GM18909 (cell line): Measurements from ENCODE around the gene HDAC5.
A peak's percentile ranks its signal among the peaks of the same experiment; 100 is the strongest.
"Not testable (repeated sequence)": the region's sequence is repeated elsewhere in the genome, so short reads cannot be mapped to it uniquely, and the experiment has no call there.

ENCODE experiments used
- ATAC-seq: cut with Tn5 transposase; IDR thresholded peaks from one replicate; pipeline ENCODE4 v1.9.1; 2021; ENCODE audit warnings: mild to moderate bottlenecking; ENCODE audit not compliant: unreplicated experiment, poor library complexity

HDAC5 gene

GRCh38 chr17:44123356-44124117, at the start of gene HDAC5:
Gene HDAC5 (minus strand): TSS chr17:44123641. CDS start chr17:44117515, 6,126 bp downstream.
- ATAC-seq, result peak; percentile 96

- ATAC-seq, result no peak
These were observed 48.6 kb upstream of the HDAC5 start for GRCh38 chr17:44171931-44172455.

DNA sequence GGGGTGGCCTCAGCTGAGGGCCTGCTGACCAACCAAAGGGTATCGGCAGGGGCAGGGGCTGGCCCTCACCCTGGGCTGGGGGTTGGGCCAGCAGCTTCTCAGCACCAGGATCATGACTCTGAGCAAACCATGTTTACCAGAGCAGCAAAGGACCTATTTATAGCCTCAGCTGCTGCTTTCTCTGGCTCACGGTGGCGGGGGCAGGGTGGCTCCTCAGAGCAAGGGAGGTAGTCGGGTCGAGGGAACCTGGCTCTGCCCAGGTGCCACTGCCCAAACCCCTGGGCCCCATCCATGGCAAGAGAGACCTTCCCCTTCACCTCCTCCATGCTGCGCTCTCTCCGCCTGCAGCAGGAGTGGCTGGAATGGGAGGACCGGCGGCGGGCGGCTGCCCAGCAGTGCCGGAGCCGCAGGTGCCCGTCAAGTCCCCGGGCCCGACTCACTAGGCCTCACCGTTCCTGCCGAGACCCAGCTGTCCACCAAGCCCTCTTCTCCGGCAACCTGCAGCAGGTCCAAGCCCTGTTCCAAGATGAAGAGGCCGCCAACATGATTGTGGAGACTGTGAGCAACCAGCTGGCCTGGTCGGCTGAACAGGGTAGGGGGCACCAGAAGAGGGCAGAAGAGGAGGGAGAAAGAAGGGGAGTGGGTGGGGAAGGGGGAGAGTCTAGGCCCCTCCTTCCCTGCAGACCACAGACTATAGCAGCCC, 47.2 kb upstream of the HDAC5 start, which contains the start of gene ASB16:
Gene ASB16, plus strand, starts transcription at position 206 of the 703 bp plus-strand sequence. Its CDS starts 86 bp downstream, at position 292.
- ATAC-seq, result no peak

DNA sequence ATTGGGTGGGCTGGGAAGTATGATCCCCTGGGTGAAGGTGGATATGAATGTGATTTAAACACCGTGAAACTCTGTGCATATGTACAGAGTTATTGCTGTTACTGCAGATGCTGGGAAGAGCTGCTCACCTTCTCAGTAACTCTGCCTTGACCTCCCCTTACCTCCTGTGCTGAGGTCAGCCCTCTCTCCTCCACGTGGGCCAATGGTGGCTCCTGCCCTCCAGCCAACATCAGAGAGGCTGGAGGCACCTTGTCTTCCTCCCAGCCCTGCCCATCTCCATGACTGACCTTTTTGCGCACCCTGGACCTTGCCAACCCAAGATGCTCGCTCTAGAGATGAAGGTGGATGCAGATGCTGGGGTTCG, 46.7 kb upstream of the HDAC5 start:
- ATAC-seq, result no peak

DNA sequence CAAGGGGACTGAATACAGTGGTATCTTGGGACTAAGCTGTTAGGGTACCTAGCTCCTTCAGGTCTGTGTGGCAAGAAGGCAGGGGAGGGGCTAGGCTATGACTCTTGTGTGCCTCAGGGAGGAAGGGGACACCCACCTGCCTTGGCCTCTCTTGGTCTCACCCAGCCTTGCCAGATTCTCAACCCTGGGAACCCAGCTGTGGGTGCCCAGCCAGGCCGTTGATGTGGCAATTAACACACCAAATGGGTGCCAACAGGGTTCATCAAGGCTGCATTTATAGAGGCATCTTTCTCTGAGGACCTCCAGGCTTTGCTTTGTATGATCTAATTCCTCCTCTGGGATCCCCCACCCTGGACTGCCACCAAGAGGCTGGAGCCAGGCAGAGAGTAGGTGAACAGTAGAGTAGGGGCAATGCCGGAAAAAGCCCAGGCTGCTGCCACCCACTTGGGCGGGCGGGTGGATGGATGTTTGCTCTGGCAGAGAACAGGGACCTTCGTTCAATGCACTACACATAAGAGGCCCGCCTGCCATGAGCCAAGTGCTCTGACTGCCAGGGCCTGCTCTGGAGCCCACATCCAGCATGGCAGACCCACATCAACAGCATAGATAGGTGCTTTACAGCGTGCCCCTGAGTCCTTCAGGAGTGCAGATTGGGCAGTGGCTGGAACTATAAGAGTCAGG, 43.9 kb upstream of the HDAC5 start:
- ATAC-seq, result no peak

DNA sequence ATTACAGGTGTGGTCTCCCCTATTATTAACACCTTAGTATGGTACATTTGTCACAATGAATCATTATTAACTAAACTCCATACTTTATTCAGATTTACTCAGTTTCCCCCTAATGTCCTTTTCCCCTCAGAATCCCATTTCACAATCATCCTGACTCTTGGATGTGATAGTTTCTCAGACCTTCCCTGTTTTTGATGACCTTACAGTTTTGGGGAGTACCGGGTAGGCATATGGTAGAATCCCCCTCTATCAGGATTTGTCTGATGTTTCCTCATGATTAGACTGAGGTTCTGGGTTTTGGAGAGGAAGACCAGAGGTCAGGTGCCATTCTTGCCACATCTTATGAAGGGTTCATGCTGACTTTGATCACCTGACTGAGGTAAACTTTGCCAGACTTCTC, 41.0 kb upstream of the HDAC5 start:
- ATAC-seq, result no peak

- no peak for ATAC-seq
These were observed 36.2 kb upstream of the HDAC5 start for GRCh38 chr17:44159519-44160210.

- ATAC-seq, result no peak
These were observed 32.0 kb upstream of the HDAC5 start for GRCh38 chr17:44155488-44155887.

GRCh38 chr17:44152875-44153274, 29.4 kb upstream of the HDAC5 start:
- no peak for ATAC-seq

- no peak for ATAC-seq
These were observed 26.4 kb upstream of the HDAC5 start for GRCh38 chr17:44149750-44150329.

DNA sequence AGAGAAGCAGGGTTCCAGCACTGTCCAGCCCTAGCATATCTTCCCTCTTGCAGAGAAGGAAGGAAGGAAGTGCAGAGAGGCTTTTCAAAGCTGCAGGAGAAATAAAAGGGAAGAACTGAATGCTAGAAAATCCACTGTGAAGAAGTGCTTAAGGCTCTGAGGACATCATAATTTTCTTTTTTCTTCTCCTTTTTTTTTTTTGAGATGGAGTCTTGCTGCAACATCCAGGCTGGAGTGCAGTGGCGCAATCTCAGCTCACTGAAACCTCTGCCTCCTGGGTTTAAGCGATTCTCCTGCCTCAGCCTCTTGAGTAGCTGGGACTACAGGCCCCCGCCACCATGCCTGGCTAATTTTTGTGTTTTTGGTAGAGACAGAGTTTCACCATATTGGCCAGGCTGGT, 25.6 kb upstream of the HDAC5 start:
- ATAC-seq, result not testable (repeated sequence)

GRCh38 chr17:44147812-44148211, 24.4 kb upstream of the HDAC5 start:
- ATAC-seq, result no peak

GRCh38 chr17:44146375-44147346, 23.2 kb upstream of the HDAC5 start:
- no peak for ATAC-seq

GRCh38 chr17:44144966-44145739, 21.7 kb upstream of the HDAC5 start:
- ATAC-seq, result no peak

DNA sequence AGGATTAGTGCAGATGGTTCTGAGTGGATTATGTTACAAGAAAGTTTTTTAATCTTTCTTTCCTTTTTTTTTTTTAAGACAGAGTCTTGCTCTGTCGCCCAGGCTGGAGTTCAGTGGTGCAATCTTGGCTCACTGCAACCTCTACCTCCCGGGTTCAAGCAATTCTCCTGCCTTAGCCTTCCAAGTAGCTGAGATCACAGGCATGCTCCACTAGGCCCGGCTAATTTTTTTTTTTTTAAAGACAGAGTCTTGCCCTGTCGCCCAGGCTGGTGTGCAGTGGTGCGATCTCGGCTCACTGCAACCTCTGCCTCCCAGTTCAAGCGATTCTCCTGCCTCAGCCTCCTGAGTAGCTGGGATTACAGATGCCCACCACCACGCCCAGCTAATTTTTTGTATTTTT, 20.5 kb upstream of the HDAC5 start:
- not testable (repeated sequence) for ATAC-seq

DNA sequence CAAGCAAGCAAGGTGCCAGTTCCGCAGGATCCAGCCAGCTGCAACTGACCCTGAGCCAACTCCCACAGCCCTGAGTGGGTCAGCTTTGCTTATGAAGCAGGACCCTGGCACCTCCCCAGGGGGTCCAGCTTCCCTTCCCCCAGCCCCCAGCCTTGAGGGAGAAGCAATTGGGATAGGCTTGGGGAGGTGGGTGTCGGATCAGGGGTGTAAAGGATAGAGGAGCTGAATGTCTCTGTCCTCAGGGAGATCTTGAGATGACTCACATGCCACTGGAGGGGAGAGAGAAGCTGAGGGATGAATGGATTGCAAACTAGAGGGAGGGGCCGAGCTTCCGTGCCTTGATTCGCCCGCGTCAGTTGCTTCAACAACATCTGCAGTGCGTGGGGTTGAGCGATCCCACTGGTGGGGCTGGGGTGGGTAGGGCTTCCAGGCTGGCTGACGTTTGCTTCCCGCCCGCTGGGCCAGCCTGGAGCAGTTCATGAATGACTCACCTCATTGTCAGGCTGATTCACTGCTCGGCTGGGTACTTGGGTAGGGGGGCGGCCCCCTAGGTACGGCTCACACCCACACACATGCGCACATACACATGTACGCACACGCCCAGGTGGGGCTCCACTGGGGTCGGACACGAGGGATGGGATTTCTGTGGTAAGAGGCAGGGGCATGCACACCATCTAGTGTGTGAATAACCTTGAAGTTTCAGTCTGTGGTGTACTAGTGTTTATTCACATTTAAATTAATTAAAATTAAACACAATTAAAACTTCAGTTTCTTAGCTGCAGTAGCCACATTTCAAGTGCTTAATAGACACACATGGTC, 14.7 kb upstream of the HDAC5 start:
- no peak for ATAC-seq
